HUES6 (cell line): ENCODE results near the gene PELI2.

Experiments
- H3K27ac ChIP-seq: 2 replicates; pipeline ENCODE4 v1.7.0; 2013; ENCODE audit warnings: low read depth, mild to moderate bottlenecking, low read length, inconsistent platforms
- H3K27me3 ChIP-seq: 2 replicates; pipeline ENCODE4 v1.6.1; 2013; ENCODE audit warnings: low read length; ENCODE audit not compliant: control insufficient read depth, insufficient read depth
- H3K36me3 ChIP-seq: 2 replicates; pipeline ENCODE4 v1.6.1; 2013; ENCODE audit warnings: low read length; ENCODE audit not compliant: control insufficient read depth, insufficient read depth
- H3K4me1 ChIP-seq: 2 replicates; pipeline ENCODE4 v1.6.1; 2013; ENCODE audit warnings: low read length; ENCODE audit not compliant: control insufficient read depth, insufficient read depth
- H3K4me3 ChIP-seq: 2 replicates; pipeline ENCODE4 v1.5.1; 2013; ENCODE audit warnings: low read depth, low read length
- H3K9ac ChIP-seq: one replicate; pipeline ENCODE4 v1.6.1; 2013; ENCODE audit warnings: mild to moderate bottlenecking, low read length
- H3K9me3 ChIP-seq: 2 replicates; pipeline ENCODE4 v1.6.1; 2013; ENCODE audit warnings: low read depth, low read length; ENCODE audit not compliant: control insufficient read depth, insufficient read depth

Gene PELI2, protein sequence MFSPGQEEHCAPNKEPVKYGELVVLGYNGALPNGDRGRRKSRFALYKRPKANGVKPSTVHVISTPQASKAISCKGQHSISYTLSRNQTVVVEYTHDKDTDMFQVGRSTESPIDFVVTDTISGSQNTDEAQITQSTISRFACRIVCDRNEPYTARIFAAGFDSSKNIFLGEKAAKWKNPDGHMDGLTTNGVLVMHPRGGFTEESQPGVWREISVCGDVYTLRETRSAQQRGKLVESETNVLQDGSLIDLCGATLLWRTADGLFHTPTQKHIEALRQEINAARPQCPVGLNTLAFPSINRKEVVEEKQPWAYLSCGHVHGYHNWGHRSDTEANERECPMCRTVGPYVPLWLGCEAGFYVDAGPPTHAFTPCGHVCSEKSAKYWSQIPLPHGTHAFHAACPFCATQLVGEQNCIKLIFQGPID

GRCh38 chr14:56117765-56118610 is at the start of gene PELI2:
Gene PELI2, plus strand, starts transcription at chr14:56118411. Its CDS starts 250 bp downstream, at chr14:56118661.
- Histone ChIP-seq H3K4me3 (peak within 1 kb of the TSS; percentile 94), H3K9ac (peak within 1 kb of the TSS; percentile 70), H3K27me3 (peaks cover 28% of the 10 kb centered on the region), H3K4me1 (peaks cover 18% of the 10 kb centered on the region), H3K27ac (no peak within 1 kb of the TSS; the same call in 1 of the 2 replicates), H3K9me3 (no peaks in the 10 kb centered on the region), H3K36me3 (no peaks in the 10 kb centered on the region)

DNA sequence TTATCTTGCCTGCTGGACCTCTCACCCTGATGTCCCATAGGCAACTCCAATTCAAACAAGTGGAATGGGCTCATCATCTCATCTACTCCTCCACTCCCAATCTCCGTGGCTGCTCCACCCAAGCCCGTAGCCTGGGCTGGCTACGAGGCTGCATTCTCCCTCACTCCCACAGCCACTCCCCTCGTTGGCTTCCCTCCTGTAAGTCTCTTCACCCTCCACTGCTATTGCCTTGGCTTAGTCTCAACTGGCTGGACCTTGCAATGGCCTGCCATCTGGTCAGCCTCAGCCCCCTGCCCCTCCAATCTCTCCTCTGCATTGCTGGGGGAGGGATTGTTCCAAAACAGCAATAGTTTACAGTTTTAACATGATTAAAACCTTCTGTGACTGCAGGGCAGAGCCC is 44.4 kb upstream of the PELI2 start:
- Histone ChIP-seq H3K27me3 (no peaks in the 10 kb centered on the region), H3K4me3 (no peak overlapping the region), H3K36me3 (no peaks in the 10 kb centered on the region), H3K4me1 (no peaks in the 10 kb centered on the region), H3K27ac (no peak overlapping the region), H3K9ac (no peak overlapping the region), H3K9me3 (no peaks in the 10 kb centered on the region)

DNA sequence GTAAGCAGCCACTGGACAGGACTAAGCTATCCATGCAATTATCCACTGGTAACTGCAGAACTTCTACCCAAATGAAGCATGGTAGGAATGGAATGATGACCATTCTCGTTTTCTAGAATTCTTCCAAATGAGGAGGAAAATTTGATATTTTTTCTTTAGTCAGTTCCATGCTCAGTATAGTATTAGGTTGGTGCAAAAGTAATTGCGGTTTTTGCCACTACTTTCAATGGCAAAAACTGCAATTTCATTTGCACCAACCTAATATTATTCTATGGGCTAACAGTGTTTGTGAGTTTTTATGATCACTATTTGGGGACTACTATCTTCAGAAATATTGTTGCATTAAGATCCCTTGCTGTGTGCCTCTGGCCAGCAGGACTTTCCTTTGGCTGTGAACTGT is 42.9 kb upstream of the PELI2 start:
- Histone ChIP-seq H3K9me3 (no peaks in the 10 kb centered on the region), H3K27me3 (no peaks in the 10 kb centered on the region), H3K4me3 (no peak overlapping the region), H3K36me3 (no peaks in the 10 kb centered on the region), H3K9ac (no peak overlapping the region), H3K27ac (no peak overlapping the region), H3K4me1 (no peaks in the 10 kb centered on the region)

DNA sequence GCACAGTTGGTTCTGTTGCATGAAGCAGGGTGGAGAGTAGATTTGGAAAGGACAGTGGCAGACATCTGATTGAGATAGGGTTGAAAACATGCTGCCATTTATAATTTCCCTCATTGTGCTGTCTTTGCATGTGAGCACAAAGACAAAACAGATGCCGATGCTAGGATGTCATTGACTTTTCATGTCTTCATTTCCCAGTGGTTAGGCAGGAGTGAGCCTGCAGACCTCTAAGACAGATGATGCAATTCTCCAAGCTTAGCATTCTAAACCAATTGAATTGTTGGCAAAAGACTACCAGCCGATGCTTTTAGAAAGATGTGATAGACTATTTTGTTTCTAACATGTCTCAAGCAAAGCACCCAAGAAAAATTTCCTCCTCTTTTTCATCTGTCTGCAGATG is 37.1 kb upstream of the PELI2 start:
- Histone ChIP-seq H3K9me3 (no peaks in the 10 kb centered on the region), H3K4me3 (no peak overlapping the region), H3K36me3 (no peaks in the 10 kb centered on the region), H3K4me1 (0 out of 2 replicates have a peak, but pooled peaks cover 4% of the 10 kb centered on the region), H3K9ac (no peak overlapping the region), H3K27ac (no peak overlapping the region), H3K27me3 (no peaks in the 10 kb centered on the region)

DNA sequence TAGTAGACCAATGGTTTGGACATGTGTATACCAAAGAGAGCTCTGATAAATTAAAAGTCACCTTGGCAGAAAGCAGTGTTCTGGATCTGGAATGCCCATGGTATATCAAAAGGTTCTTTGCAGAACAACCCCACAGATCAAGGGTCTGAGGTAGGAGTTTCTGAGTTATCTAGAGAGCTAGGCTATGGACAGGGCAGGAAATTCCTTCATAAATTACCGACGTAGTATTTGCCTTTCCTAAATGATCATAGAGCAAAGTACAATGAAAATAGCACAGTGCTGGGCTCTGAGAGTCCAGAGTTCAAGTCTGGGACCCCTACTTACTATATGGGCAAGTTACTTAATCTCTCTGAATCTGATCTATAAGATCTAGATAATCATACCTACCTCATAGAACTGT is 35.3 kb upstream of the PELI2 start:
- H3K36me3 ChIP-seq = no peaks in the 10 kb centered on the region
- no peak overlapping the region for H3K27ac ChIP-seq
- H3K9me3 ChIP-seq = no peaks in the 10 kb centered on the region
- no peaks in the 10 kb centered on the region for H3K27me3 ChIP-seq
- H3K4me1 ChIP-seq = peaks cover 12% of the 10 kb centered on the region
- H3K9ac ChIP-seq = no peak overlapping the region
- H3K4me3 ChIP-seq = no peak overlapping the region

GRCh38 chr14:56085471-56085870 is 32.7 kb upstream of the PELI2 start:
- Histone ChIP-seq H3K4me1 (peaks cover 29% of the 10 kb centered on the region), H3K27ac (no peak overlapping the region), H3K4me3 (no peak overlapping the region), H3K36me3 (no peaks in the 10 kb centered on the region), H3K27me3 (no peaks in the 10 kb centered on the region), H3K9me3 (no peaks in the 10 kb centered on the region), H3K9ac (no peak overlapping the region)

DNA sequence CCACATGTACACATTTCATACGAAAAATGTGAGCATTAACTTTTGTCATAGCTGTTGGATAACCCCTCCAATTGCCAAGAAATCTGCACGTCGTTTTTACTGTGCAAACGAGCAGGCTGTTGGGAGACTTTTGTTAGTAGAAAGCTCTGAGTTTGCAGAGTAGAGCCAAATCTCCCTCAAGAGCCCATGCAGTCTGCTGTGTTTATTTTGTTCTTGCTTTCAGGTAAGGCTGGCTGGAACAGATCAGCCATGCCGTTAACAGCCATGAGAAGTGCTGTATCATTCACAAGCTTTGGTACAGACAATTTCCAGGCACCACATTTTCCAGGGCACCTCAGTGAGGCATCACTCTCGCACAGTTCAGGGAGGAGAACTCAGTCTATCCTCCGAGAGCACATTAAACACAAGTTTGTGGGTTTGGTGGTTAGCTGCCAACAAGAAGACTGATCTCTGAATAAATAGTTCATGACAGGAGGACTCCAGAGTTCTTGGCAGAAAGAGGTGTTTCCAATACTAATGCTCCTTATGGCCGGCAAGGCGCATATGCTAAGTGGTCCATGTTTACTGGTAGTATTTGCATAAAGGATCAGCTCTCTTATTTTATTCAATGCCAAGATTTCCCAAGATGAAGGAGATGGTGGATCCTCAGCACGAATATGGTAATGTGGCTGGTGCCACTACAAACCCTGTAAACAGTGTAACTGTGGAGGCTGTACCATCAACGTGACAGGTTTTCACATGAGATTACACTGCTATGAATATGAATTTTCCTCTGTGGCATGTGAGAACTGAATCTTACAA is 30.3 kb upstream of the PELI2 start:
- Histone ChIP-seq H3K4me1 (peaks cover 25% of the 10 kb centered on the region), H3K9me3 (no peaks in the 10 kb centered on the region), H3K4me3 (no peak overlapping the region), H3K27me3 (no peaks in the 10 kb centered on the region), H3K9ac (no peak overlapping the region), H3K36me3 (no peaks in the 10 kb centered on the region), H3K27ac (no peak overlapping the region)

- Histone ChIP-seq H3K36me3 (no peaks in the 10 kb centered on the region), H3K4me3 (no peak overlapping the region), H3K9ac (no peak overlapping the region), H3K27ac (no peak overlapping the region), H3K27me3 (no peaks in the 10 kb centered on the region), H3K9me3 (no peaks in the 10 kb centered on the region), H3K4me1 (peaks cover 35% of the 10 kb centered on the region)
Observed at GRCh38 chr14:56088941-56089340, 29.3 kb upstream of the PELI2 start.

- Histone ChIP-seq H3K4me3 (no peak overlapping the region), H3K27ac (no peak overlapping the region), H3K9ac (no peak overlapping the region), H3K27me3 (no peaks in the 10 kb centered on the region), H3K36me3 (no peaks in the 10 kb centered on the region), H3K4me1 (peaks cover 28% of the 10 kb centered on the region), H3K9me3 (no peaks in the 10 kb centered on the region)
Observed at GRCh38 chr14:56092763-56093162, 25.4 kb upstream of the PELI2 start.

DNA sequence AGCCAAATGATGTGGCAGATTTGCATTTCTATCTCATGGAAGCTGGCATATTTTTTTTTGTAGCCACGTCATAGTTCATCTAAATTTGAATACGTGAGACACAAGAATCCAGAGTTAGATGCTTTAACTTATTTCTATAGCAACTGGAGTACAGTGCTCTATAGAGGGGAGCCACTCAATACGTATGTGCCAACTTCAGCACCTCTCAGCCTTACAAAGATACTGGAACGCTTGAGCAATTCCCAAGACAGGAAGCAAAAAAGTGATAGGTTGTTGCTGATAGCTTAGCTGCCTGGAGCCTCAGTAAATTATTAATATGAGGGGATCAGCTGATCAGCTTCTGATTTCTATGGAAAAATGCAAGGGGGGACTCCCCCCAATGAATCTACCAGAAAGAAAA is 24.1 kb upstream of the PELI2 start:
- no peak overlapping the region for H3K9ac ChIP-seq
- H3K36me3 ChIP-seq = no peaks in the 10 kb centered on the region
- no peaks in the 10 kb centered on the region for H3K27me3 ChIP-seq
- no peak overlapping the region for H3K27ac ChIP-seq
- no peaks in the 10 kb centered on the region for H3K9me3 ChIP-seq
- peaks cover 18% of the 10 kb centered on the region for H3K4me1 ChIP-seq
- H3K4me3 ChIP-seq = no peak overlapping the region
